Stimulated activated CD8-positive, alpha-beta memory T cell treated with anti-CD3 and anti-CD28 coated beads, Interleukin-4, amount 100 ng/mL, for 48 hours (primary cell): ENCODE data around the gene STX18.

ENCODE experiments used
- DNase-seq: peaks from one replicate; pipeline ENCODE4 v3.0.0-alpha.2; 2020

The STX18 gene

DNA sequence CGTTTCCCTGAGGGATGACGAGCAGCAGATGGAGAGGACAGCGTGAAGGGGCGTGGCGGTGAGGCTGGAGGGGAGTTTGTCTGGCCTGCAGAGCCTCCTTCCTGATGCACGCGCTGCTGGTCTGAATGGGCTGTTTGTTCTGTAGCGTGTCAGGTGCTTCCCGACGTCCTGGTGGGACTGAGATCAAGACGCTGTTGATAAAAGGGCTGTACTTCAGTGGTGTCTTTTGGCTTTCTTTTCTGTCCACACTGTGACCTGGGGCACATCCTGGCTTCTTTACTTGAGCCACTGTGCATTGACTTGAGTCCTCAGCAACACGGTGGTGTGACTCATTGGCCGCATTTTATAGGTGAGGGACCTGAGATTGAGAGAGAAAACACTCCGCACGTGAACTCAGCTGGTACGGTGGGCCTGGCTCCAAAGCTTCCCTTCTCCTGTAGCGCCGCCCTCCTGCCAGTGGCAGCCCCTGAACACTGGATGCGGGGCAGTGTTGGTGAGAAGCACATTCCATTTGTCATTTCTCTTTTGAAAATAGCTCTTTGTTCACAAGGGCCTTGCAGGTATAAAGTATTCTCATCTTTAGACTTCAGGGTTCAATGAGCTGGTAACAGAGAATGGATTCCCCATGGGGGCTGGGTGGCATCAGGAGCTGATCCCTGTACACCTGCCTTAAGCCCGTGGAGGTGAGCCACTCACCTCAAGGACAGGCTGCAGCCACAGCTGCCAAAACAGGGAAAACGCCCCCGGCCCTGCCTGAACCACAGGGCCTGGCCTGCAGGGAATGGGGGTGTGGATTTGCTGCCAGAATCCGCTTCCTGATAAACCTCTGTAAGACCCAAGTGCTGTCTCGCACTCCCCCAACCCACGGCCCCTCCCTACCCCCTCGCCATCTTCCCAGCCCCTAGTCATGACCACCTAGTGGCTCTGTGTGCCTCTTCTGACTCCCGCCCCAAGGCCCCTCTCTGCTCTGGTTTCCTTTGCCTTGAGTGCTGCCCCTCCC is 125.7 kb downstream of the STX18 start:
- no peak for DNase-seq

DNA sequence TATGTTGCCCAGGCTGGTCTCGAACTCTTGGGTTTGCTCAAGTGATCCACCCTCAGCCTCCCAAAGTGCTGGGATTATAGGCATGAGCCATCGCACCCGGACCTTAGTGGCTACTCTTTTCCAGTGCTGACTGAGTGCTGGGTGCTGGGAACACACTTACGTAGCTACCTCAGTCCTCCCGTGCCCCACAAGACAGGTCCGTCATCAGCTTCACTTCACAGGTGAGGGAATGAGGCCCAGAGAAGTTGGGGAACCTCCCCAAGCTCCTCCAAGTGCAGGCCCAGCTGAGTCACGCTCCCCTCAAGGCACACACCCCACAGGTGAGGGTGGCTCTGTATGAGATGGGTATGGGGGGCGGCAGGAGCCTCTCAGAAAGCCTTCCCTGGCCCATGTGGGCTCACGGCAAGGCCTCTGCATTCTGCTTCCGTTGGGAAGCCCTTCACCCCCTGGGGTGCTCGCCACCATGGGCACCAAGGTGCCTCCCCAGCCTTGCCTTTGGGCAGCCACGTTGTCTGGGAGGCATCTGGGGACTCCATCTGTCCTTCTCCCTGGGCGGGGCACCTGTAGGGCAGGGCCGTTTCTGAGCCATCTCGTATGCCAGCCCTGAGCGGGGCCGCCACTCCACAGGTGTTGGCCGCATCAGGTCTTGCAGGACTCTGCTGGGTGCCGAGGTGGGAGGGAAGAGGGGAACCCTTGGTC is 126.6 kb downstream of the STX18 start:
- DNase-seq, result no peak

DNA sequence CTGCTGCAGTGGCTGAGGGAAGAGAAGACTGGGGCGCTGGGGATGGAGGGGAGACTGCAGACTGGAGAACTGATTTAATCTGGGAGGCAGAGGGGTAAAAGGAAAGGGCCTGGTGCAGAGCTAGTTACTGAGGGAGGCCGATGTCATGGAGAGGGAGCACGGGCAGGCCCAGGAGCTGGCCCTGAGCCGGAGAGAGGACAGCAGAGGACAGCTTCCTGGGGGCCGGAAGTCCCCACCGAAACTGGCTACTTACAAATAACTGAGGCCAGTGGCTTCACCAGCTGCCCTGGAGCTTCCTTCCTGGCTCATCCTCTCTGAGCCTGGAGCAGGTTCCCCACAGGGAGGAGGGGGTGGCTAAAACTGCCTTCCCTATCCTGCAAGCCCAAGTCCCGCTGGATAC is 128.0 kb downstream of the STX18 start:
- no peak for DNase-seq

DNA sequence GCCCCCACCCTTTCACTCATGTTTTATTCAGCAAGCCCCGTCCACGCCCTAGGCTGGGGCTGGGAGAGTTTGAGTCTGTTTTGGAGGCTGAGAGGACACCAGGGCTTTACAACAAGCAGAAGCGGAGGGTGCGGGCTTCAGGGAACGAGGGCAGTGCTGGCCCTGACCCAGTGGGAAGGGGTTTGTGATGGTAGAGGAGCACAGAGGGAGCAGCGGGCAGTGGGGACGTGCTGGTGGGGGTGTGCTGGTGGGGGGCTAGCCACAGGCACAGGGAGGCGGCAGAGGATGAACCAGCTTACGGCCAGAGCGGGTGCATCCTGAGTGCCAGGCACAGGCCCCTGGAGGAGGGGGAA is 128.5 kb downstream of the STX18 start:
- DNase-seq, result no peak

DNA sequence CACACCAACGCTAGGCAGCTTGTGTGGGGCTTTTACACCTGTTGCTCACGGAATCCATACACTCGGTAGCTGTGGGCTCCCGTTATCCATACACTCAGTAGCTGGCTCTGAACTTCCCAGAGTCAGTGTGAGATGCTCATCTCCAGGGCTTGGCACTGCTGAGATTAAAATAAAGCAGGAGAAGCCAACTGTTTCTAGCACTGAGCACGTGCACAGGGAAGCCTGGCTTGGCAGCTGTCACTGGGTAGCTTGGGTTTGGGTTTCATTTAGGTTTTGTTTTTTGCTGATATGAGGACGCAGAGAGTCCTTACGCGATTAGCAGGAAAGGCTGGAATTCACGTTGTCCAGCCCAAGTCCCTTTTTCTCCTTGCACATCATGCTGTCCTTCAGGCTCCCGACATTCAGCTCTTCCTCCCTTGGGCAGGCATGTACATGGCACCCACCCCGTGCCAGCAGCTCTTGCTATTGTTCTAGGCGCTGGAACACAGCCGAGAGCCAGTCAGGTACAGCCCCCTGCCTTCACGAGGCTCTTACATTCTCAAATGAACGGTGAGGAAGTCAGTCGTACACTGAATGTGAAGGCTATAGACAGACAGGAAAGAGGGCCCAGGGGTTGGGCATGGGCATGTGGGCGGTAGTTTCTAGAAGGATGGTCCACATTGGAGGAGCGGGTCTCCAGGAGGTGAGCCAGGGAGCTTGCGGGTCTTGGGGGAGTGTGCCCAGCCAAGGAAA is 129.0 kb downstream of the STX18 start:
- no peak for DNase-seq

DNA sequence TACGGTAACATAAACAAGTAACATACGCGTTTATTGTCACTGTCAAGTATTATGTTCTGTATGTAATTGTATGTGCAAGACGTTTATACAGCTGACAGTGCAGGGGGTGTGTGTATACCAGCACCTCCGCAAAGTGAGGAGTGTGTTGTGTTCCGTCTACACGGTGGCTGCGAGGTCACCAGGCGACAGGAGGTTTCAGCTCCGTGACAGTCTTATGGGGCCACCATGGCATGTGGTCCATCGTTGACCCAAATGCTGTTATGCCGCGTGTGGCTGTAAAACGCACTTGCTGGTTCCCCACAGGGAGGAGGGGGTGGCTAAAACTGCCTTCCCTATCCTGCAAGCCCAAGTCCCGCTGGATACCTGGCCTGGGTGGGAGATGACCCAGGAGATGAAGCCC is 129.9 kb downstream of the STX18 start:
- no peak for DNase-seq

DNA sequence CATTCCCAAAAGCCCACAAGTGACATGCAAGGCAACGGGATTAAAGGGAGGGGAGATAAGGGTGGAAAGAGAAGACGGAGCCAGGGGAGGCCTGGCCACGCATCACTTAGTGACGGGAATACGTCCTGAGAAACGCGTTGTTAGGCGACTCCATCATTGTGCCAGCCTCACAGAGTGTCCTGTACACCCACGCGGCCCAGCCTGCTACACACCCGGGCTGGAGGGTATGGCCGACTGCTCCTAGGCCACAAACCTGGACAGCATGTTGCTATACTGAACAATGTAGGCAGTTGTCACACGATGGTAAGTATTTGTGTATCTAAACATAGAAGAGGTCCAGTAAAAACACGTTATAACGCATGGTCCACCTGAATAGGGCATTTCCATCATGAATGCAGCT is 131.6 kb downstream of the STX18 start:
- no peak for DNase-seq

DNA sequence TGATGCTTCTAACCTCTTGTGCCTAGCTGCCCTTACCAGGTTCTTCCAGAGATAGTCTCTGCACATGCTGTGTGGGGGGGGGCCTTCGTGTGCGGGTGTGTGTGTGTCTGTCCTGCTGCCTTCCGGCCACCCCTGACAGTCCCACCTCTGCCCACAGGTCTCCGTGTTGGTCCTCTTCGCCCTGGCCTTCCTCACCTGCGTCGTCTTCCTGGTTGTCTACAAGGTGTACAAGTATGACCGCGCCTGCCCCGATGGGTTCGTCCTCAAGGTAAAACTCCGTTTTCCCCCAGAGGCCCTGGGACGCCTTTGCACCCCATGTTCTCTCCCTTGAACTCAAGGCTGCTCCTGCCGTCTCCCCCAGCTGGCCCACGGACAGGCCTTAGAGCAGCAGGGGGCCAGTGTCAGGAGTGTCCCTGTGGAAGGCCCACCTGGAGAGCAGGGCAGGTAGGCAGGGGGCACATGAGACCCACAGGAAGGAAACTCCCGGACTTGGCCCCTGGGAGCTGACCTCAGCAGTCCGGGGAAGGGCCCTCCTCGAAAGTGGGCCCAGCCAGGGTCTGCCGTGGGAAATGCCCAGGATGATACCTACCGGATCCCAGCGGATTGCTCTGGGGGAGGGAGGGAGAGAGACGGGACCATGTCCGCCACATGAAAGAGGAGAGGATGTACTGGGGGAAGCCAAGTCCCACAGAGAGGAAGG is 132.3 kb downstream of the STX18 start:
- DNase-seq, result no peak

DNA sequence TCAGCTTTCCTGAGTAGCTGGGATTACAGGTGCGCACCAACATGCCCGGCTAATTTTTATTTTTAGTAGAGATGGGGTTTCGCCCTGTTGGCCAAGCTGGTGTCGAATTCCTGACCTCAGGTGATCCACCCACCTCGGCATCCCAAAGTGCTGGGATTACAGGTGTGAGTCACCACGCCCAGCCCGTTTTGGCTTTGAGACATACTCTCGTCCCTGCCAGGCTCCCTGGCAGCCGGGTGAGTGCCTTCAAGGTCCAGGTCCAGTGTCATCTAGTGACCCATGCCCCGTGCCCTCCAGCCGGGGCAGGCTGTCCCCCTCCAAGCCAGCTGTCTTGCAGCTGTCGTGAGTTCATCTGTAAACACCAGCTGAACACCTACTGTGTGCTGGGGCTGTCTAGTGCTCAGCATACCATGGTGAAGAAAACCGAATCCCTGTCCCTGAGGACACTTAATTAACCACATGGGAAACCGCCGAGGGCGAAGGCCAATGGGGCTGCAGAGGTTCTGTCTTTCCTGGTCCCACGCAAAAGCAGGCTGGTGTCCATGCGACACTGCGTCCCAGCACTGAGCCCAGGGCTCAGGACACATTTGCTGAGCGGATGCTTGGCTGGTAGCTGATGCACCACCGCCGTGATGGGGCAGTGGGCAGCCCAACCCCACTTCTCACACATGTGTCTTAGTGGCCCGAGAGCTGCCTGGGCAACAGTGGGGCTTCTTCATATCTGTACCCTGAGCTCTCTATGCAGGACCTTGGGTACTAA is 133.1 kb downstream of the STX18 start:
- no peak for DNase-seq

DNA sequence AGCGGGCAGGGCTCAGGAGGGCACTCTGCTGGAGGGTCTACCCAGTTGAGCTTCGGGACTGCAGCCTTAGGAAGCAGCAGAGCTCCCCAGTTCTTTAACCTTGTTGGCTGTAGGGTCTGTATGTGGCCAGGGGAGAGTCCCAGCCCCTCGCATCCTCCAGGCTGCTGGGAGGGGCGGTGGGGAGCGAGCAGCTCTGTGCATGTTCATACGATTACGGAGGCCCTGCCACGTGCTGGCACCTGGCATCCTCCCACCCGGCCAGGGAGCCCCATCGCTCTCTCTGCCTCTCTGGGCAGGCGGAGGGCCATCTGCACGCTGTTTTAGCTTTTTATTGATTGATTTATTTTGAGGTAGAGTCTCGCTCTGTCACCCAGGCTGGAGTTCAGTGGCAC is 133.7 kb downstream of the STX18 start:
- DNase-seq, result no peak

DNA sequence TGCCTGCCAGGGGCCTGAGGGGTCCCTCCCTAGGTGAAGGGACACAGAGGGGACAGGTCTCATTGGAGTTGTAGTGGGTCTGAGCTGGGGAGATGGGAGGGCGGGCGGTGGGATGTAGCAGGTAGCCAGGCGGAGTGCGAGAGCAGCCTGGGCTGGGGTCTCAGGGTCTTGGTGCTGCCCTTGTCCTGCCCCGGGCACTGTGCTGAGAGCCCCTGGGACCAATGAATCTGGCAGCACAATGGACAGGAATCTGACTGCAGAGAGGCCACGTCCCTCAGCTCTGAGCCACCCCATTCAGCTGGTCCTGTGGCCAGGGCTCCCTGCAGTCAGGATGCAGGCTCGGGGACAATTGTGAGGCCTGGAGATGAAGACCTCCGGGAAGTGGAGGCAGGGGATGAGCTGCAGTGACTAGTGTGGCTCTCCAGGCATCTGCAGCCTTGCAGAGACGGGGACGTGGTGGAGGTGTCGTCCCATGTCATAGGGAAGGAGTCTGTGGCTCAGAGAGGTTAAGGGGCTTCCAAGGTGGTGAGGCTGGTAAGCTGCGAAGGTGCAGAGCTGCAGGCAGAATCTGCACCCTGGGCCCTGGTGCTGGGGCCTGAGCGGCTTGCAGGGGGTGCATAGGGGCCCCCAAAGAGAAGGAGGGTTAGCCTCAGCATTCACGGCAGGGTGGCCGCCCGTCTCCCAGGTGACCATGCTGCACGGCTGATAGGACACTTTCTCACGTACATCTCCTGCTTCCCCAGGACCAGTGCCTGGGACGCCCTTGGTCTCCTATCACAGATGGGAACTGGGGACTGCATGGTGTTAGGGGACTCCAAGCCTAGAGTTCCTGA is 134.3 kb downstream of the STX18 start:
- no peak for DNase-seq

DNA sequence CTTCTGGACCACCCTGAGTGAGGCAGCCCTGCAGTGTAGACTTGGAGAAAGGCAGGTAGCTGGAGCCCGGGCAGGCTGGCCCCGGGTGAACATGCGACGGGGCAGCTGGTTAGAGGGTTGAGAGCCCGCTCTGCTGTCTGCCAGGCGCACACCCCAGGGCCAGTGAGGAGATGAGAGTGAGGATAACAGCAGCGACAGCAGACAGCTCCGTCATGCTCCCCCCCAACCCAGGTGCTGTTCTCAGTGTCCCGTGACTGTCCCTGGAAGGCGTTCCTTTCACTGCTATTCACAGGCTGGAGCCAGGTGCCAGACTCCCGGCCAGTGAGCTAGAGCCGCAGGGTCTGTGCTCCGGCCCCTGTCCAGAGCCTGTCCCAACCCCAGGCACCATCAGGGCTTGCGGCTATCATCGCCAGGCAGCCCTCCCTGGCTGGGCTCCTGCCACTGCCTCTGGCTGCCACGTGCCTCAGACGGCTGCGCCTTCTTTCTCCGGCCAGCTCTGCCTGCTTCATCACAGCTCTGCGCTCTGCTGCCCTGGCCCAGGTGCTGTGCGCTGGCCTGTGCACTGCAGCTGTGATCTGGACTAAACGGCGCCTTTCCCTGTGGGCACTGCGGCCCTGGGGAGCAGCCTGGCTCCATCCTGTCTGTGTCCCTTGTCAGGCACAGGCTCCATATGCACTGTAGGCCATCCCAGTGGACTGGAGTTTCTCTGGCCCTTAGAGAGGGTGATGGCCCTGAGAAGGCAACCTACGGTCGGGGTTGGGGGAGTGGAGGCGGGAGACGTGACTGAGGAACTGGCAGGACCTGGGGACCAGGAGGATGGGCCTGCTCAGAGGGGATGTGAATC is 135.2 kb downstream of the STX18 start:
- no peak for DNase-seq

DNA sequence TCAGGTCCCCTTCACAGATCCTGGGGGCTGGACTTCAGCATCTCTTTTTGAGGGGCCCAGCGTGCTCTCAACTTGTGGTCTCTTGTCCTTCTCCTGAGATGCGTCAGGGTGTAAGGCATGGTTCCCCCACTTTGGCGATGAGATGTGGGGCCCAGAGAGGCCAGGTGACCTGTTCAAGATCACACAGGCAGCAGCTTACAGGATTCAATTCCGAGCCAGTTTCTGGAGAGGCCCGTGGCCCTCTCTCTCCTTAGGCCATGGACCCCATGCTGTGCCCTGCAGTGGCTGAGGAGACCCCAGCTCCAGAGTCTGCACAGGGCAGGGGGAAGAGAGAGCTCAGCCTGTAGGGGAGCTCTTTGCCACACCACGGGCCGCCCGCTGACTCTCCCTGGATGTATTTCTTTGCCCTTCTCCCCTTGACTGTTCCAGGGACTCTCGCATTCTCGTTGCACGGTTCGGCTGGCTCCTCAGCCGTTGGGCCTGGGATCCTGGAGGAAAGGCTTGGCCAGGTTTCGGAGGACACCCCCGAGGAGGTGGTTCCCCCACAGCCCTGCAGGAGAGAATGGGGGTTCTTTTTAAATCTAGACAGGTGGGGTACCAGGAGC is 136.4 kb downstream of the STX18 start:
- DNase-seq, result no peak

DNA sequence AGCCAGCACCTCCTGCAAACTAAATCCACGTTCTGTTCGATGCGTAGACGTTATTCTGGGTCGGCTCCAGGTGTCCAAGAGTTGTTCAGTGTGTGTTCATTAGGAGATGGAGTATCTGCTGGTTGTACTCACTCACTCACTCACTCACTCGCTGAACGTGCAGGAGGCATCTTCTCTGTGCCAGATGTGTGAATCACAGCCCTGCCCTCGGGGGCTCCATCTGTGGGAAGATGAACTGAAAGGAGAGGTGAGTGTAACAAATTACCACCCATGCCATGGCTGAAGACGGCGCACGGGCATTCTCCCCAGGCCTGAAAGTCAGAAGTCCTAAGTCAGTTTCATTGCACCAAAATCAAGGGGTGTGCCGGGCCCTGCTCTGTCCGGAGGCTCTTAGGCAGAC is 138.9 kb downstream of the STX18 start:
- DNase-seq, result no peak

DNA sequence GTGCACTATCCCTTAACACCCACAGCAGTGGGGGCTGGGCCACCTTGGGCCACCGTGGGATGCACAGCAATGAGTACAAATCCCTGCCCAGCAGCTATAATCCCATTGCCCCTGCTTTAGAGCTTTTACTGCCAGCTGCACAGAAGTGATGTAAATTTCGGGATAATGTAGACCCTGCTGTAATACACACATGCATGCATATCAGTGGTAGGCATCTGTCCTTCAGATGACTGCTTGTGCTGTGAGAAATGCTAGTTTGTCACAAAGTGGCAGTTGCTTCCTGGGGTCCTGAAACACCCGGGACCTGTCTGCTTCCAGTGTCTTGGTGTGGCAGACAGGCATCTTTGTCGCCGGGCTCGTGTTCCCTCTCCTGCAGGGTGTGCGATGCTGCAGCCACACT is 140.8 kb downstream of the STX18 start:
- no peak for DNase-seq

DNA sequence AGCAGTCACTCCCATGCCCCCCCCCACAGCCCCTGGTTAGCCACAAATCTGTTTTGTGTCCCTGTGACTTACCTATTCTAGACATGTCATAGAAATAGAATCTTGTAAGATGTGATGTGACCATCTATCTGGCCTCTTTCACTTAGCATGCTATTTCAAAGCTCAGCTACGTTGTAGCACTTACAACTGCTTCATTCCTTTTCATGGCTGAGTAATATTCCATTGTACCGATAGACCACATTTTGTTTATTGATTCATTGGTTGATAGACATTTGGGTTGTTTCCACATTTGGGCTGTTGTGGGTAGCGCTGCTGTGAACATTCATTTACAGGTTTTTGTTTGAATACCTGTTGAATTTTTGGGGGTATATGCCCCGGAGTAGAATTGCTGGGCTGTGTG is 143.4 kb downstream of the STX18 start:
- no peak for DNase-seq

DNA sequence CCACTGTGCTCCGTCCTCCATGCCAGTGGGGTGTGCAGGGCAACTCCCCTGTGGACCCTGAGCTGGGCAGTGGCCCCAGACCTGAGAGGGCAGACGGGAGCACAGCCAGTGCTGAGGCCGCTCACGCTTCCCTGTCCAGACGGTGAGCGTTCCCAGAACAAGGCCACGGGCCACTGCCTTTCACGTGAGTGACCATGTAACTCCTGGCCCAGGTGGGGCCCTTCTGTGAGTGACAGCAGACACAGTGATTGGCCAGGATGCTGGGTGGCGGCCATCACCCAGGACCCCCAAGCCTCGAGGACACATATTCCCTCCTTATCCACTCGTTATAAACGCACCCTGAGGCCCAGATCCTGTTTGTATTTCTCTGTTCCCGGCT is 144.4 kb downstream of the STX18 start:
- no peak for DNase-seq

DNA sequence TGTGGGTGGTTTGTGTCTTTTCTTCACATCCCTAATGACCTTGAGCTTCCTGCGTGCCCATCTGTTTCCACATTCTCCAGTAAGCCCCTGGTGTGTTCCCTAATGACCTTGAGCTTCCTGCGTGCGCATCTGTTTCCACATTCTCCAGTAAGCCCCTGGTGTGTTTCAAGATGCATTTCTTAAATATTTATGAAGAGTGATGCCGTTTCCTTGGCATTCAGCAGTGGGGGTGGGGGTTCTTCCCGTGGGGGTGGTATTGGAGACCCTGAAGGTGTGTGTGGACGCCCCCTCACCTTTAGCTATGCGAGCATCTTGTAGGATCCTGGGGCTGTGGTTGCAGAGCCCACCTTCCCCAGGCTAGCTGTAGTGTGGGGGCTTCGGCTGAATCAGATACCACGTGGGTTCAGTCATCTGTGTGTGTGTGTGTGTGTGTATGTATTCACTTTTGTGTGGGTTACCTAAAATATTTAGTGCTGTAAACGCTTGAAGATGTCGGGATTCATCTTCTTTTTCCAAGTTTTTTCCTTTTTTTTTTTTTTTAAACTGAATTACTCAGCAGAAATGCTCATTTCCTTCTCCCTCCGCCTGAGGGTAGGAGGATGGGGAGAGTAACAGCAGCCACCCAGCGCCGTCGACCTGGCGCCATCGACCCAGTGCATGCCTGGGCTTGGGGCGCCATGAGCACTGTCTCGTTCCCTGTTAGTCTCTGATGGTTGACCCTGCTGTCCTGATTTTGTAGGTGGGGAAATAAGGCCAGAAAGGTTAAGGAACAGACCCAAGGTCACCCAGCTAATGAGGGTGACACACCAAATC is 145.0 kb downstream of the STX18 start:
- no peak for DNase-seq
